ENCODE measurements around the gene FAM162A.

DNA sequence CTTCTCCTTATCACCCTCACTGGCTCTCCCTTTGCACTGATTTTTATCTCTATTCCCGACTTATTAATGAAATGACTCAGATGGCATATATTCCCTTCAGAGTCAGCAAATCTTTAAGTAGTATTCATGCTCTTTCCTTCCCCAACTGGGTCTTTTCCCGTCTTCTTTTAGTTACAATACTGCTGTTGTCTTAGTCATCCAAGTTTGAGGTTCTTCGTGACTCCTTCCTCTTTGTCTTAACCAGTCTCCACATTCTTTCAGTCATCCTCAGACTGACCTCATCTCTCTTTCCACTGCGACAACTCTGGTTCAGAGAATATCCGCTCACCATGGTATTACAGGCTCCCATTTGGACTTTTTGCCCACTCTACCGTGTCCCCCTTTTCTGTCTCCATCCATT, 19.5 kb downstream of the FAM162A start:
- TF ChIP-seq, protein P1, sequence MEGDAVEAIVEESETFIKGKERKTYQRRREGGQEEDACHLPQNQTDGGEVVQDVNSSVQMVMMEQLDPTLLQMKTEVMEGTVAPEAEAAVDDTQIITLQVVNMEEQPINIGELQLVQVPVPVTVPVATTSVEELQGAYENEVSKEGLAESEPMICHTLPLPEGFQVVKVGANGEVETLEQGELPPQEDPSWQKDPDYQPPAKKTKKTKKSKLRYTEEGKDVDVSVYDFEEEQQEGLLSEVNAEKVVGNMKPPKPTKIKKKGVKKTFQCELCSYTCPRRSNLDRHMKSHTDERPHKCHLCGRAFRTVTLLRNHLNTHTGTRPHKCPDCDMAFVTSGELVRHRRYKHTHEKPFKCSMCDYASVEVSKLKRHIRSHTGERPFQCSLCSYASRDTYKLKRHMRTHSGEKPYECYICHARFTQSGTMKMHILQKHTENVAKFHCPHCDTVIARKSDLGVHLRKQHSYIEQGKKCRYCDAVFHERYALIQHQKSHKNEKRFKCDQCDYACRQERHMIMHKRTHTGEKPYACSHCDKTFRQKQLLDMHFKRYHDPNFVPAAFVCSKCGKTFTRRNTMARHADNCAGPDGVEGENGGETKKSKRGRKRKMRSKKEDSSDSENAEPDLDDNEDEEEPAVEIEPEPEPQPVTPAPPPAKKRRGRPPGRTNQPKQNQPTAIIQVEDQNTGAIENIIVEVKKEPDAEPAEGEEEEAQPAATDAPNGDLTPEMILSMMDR (IDR thresholded peaks at IDR 0.05; ENCODE audit: low read depth, low read length), result no peak
- no peak for TF ChIP-seq EZH2phosphoT487 (IDR thresholded peaks at IDR 0.05; ENCODE audit: low read depth)
